Measurements from ENCODE around the gene TECR.

The TECR gene

DNA sequence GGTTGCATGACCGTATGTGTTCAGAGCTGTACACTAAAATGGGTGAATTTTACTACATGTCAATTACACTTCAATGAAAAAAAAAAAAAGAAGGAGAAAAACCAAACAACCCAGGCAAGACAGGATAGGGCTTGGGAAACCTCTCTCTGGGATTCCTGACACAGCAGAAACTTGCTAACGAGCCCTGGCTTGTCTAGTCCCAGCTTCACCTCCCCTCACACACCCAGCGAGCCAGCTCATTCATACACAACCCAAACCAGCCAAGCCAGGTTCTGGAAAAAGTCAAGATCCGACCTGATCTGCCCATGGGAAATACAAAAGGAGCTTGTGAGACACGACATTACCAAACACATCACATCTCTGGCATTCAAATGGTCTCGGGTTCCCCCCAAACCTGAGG is 3.7 kb upstream of the TECR start:
- DNase-seq (ENCODE audit: low read depth), result no peak
- H3K4me3 ChIP-seq (ENCODE audit: low read depth, low read length), result no peak overlapping the region
- TF ChIP-seq, protein P1, sequence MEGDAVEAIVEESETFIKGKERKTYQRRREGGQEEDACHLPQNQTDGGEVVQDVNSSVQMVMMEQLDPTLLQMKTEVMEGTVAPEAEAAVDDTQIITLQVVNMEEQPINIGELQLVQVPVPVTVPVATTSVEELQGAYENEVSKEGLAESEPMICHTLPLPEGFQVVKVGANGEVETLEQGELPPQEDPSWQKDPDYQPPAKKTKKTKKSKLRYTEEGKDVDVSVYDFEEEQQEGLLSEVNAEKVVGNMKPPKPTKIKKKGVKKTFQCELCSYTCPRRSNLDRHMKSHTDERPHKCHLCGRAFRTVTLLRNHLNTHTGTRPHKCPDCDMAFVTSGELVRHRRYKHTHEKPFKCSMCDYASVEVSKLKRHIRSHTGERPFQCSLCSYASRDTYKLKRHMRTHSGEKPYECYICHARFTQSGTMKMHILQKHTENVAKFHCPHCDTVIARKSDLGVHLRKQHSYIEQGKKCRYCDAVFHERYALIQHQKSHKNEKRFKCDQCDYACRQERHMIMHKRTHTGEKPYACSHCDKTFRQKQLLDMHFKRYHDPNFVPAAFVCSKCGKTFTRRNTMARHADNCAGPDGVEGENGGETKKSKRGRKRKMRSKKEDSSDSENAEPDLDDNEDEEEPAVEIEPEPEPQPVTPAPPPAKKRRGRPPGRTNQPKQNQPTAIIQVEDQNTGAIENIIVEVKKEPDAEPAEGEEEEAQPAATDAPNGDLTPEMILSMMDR (IDR thresholded peaks at IDR 0.05; ENCODE audit: control insufficient read depth, extremely low read depth, insufficient read depth), result no peak

DNA sequence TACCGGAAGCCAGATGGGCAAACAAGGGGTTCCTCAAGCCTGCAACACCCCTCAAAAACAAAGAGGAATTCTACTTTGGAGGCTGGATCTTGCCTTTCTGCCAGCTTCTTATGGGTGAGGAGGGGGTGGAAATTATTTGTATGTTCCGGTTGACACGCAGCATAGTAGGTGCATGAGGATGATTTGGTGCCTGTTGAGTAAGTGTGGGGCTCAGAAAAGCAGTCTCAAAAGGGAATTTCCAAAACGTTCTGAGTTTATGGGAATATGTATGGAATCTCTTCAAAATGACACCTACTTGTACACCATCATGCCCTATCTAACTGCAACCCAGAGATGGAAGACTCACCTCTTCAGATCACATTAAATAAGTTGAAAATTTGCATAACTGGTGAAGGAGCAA is 3.0 kb upstream of the TECR start:
- DNase-seq (ENCODE audit: low read depth), result no peak
- TF ChIP-seq, protein P1 (IDR thresholded peaks at IDR 0.05; ENCODE audit: control insufficient read depth, extremely low read depth, insufficient read depth), result no peak
- H3K4me3 ChIP-seq (ENCODE audit: low read depth, low read length), result no peak overlapping the region

DNA sequence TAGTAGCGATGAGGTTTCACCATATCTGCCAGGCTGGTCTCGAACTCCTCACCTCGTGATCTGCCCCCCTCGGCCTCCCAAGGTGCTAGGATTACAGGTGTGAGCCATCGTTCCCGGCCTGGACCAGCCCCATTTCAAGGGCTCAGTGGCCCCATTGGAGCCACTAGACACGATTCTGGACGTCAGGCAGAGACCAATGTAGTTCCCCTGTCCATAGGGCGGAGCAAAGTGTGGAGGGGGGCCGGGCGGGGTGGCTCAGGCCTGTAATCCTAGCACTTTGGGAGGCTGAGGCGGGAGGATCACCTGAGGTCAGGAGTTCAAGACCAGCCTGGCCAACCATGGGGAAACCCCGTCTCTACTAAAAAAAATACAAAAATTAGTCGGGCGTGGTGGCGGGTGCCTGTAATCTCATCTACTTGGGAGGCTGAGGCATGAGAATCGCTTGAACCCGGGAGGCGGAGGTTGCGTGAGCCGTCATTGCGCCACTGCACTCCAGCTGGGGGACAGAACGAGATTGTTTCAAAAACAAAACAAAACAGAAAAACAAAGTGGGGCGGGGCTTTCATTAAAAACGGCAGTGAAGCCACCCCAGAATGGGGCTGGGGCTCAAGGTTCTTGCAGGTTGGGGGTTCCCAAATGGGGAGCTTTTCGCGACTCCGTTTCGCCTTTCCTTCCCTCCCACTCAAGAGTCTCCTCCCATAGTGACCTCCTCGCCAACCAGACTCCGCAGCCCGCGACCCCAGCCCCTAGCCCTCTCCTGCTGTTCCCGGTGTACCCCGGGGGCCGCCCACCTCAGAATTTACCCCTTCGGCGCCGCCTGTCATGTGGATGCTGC is 758 bp upstream of the TECR start:
- TF ChIP-seq, protein P1 (IDR thresholded peaks at IDR 0.05; ENCODE audit: control insufficient read depth, extremely low read depth, insufficient read depth), result no peak
- peak overlapping the region; percentile 96 for H3K4me3 ChIP-seq (ENCODE audit: low read depth, low read length)
- no peak for DNase-seq (ENCODE audit: low read depth)

DNA sequence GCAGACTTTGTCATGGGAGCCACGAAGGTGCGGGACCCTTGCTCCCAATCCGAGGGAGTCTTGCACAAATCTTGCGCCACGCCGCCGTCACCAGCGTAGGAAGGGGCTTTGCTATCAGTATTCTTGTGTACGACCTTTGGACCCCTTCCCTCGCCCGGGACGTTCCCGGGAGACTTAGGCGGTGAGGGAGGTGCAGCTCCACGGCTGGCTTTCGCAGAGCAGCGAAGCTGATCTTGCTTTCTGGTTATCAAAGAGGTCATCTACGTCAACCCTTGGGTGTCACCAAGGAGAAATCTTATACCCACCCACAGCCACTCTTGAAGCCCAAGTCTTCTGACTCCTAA is 583 bp downstream of the TECR start:
- DNase-seq (ENCODE audit: low read depth), result no peak
- peak overlapping the region; percentile 96 for H3K4me3 ChIP-seq (ENCODE audit: low read depth, low read length)
- TF ChIP-seq, protein P1 (IDR thresholded peaks at IDR 0.05; ENCODE audit: control insufficient read depth, extremely low read depth, insufficient read depth), result no peak

- DNase-seq (ENCODE audit: low read depth), result no peak
- H3K4me3 ChIP-seq (ENCODE audit: low read depth, low read length), result peak overlapping the region; percentile 96
- TF ChIP-seq, protein P1 (IDR thresholded peaks at IDR 0.05; ENCODE audit: control insufficient read depth, extremely low read depth, insufficient read depth), result no peak
These were observed 1.1 kb downstream of the TECR start for GRCh38 chr19:14530506-14530905.

GRCh38 chr19:14533450-14533849 is 4.1 kb downstream of the TECR start:
- TF ChIP-seq, protein P1 (IDR thresholded peaks at IDR 0.05; ENCODE audit: control insufficient read depth, extremely low read depth, insufficient read depth), result no peak
- DNase-seq (ENCODE audit: low read depth), result no peak
- H3K4me3 ChIP-seq (ENCODE audit: low read depth, low read length), result no peak overlapping the region

All from LNCaP clone FGC (cell line).